Epithelial cell of esophagus (primary cell): ENCODE results near the gene RNF220.

ENCODE experiments used
- DNase-seq: peaks from one replicate; pipeline ENCODE4 v3.0.0; 2010; ENCODE audit warnings: low read depth
- H3K4me3 ChIP-seq: 2 replicates; pipeline ENCODE4 v1.5.1; 2011; ENCODE audit warnings: mild to moderate bottlenecking, low read length, control low read depth
- TF ChIP-seq, protein P1 (sequence below): IDR thresholded peaks from 2 replicates; pipeline ENCODE4 v1.5.1; 2011; ENCODE audit warnings: low read depth, mild to moderate bottlenecking, low read length, control low read depth, inconsistent platforms; ENCODE audit not compliant: insufficient read depth; ENCODE audit errors: missing control alignments

Gene RNF220

GRCh38 chr1:44433209-44433608, 28.2 kb downstream of the RNF220 start:
- H3K4me3 ChIP-seq, result no peak overlapping the region
- DNase-seq, result no peak
- TF ChIP-seq, protein P1, sequence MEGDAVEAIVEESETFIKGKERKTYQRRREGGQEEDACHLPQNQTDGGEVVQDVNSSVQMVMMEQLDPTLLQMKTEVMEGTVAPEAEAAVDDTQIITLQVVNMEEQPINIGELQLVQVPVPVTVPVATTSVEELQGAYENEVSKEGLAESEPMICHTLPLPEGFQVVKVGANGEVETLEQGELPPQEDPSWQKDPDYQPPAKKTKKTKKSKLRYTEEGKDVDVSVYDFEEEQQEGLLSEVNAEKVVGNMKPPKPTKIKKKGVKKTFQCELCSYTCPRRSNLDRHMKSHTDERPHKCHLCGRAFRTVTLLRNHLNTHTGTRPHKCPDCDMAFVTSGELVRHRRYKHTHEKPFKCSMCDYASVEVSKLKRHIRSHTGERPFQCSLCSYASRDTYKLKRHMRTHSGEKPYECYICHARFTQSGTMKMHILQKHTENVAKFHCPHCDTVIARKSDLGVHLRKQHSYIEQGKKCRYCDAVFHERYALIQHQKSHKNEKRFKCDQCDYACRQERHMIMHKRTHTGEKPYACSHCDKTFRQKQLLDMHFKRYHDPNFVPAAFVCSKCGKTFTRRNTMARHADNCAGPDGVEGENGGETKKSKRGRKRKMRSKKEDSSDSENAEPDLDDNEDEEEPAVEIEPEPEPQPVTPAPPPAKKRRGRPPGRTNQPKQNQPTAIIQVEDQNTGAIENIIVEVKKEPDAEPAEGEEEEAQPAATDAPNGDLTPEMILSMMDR, result no peak

GRCh38 chr1:44436401-44437106, 31.5 kb downstream of the RNF220 start:
- no peak overlapping the region for H3K4me3 ChIP-seq
- TF ChIP-seq, protein P1, result no peak
- no peak for DNase-seq

DNA sequence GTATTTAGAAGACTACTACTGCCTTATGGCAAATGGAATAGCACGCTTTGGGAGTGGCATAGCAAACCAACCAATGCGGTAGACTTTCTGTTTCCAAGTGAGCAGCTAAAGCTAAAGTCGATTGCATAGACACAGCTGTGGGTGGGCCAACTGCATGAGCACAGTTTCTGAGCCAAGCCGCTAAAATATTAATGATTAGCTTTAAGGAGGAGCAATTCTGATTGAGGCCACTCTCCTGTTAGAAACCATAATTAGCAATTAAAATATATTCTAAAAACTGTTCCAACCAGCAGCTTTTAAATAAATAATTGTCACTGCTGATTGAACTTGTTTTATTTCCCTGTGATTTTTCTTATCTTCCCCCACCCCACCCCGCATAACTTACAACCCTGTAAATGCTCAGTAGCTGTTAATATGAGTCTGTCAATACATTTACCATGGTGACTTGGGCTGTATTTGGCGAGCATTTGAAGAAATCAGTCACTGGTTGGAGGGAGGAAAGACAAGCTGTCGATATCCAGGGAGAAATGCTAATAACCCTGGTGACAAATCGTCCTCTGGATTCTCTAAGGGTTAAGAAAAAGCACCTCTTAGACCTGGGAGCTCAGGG, 32.2 kb downstream of the RNF220 start:
- TF ChIP-seq, protein P1, result no peak
- DNase-seq, result no peak
- H3K4me3 ChIP-seq, result no peak overlapping the region

DNA sequence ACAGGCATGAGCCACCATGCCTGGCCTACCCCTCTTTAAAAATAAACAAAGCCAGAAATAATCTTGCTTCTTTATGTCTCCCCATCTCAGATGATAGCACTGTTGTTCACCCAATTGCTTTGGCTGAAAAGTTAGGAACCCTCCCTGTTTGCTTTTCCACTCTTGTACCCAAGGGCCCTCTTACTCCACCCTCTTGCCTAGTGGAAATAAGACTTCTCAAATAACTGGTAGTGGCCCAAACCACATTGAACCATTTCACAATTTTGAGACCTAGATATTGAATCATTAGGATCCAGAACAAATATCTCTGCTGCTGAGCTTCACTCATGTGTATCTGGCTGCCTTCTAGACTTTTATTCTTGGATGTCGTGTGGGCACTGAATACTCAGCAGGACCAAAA, 37.7 kb downstream of the RNF220 start:
- TF ChIP-seq, protein P1, result no peak
- DNase-seq, result no peak
- no peak overlapping the region for H3K4me3 ChIP-seq

DNA sequence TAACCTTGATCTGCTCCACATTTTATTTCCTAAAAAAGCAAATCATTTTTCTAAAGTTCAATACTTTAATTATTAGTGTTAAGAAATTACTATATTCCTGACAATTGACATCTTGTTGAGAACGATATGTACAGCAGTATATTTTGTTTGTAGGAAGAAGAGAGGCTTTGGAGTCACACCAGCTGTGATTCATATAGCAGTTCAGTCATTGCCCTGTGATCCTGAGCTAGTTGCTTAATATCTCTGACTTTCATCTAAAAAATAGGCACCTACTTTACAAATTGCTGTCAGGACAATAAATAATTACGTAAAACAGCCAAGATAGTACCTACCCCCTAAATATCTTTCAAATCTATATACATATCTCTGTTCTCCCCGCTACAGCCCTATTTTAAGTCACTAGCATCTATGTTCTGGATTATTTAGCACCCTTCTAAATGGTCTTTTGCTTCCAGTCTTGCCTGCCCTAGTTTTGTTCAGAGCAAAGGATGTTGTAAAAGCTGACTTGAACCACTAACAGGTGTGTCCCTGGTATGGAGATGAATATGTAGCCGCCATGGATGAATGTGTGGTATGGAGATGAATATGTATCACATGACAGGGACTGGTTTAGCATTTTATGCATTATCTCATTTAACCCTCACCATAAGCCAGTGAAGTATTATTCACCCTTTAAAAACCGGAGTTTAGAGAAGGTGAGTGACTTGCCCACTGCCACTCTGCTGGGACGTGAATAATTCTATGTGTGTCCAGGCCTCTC, 42.2 kb downstream of the RNF220 start:
- H3K4me3 ChIP-seq, result no peak overlapping the region
- TF ChIP-seq, protein P1, result no peak

DNA sequence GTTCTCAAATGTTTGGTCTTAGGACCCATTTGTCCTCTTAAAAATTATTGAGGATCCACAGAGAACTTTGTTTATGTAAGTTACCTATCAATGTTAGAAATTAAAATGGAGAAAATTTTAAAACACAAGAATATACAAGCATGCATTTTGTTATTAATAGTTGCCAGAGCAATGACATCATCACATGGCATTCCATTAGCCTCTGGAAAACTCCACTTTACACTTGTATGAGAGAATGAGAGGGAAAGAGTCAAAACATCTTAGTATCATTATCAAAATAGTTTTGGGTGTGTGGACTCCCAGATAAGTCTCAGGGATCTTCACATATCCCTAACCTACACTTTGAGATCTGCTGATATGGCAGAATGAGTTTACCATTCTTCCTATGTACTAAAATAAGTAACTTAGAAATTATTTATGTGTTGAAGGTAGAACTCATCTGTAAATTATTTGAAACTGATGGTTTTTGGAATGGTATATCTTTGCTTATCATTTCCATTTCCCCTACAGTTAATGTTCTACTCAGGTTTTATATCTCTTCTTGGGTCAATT, 48.8 kb downstream of the RNF220 start:
- H3K4me3 ChIP-seq, result no peak overlapping the region
- TF ChIP-seq, protein P1, result no peak
- DNase-seq, result no peak

More for the DNA sequence above, 42.2 kb downstream of the RNF220 start:
- peak; percentile 62 for DNase-seq
